PC-3 (cell line): ENCODE data around the gene MSRB2. TPM values are rescaled to one million over a fixed set of nuclear protein-coding genes. Genes with fewer than 3 reads are reported as not detected.

Experiments used
- ATAC-seq: fragments of 200-7000 bp; cut with Tn5 transposase; 2 replicates; pipeline ENCODE4 v1.9.1; 2020; ENCODE audit warnings: mild to moderate bottlenecking, moderate library complexity
- BruUV-seq: library from RNA; stranded (reverse); fragments of 400-500 nt; replicated peaks from 2 replicates; lab custom pipeline; 2021; lab: Mats Ljungman, UMichigan
- CTCF ChIA-PET: fragments of 300-600 bp; sonication (Branson Sonifier 250); formaldehyde crosslinking; loops from one replicate; lab custom pipeline; 2022; ENCODE audit warnings: antibody characterized with exemption; lab: Charles Lee
- POLR2A ChIA-PET: fragments of 300-600 bp; sonication (Branson Sonifier 250); formaldehyde crosslinking; loops from one replicate; lab custom pipeline; 2022; ENCODE audit warnings: antibody characterized with exemption; ENCODE audit not compliant: unreplicated experiment; lab: Charles Lee
- DNase-seq: peaks from one replicate; pipeline ENCODE4 v3.0.0-alpha.2; 2015
- H2AFZ ChIP-seq: fragments of 300-600 bp; sonication (generic); 2 replicates; pipeline ENCODE4 v1.6.0; 2016; ENCODE audit warnings: antibody characterized with exemption, low read length
- H3F3A ChIP-seq: fragments of 300-600 bp; sonication (generic); one replicate; pipeline ENCODE4 v1.6.0; 2017; ENCODE audit warnings: antibody characterized with exemption, low read length, control low read depth, mild to moderate bottlenecking; ENCODE audit not compliant: unreplicated experiment
- H3K27ac ChIP-seq: fragments of 300-600 bp; sonication (generic); 2 replicates; pipeline ENCODE4 v1.5.1; 2016; ENCODE audit warnings: mild to moderate bottlenecking, low read length
- H3K27me3 ChIP-seq: fragments of 300-600 bp; sonication (generic); 2 replicates; pipeline ENCODE4 v1.6.1; 2016; ENCODE audit warnings: low read length, mixed read lengths
- H3K36me3 ChIP-seq: fragments of 300-600 bp; sonication (generic); 2 replicates; pipeline ENCODE4 v1.6.1; 2016; ENCODE audit warnings: low read depth, mixed run types, low read length, mixed read lengths
- H3K4me1 ChIP-seq: fragments of 300-600 bp; sonication (generic); 2 replicates; pipeline ENCODE4 v1.5.1; 2016; ENCODE audit warnings: low read length; ENCODE audit not compliant: insufficient read depth
- H3K4me2 ChIP-seq: fragments of 300-600 bp; sonication (generic); 2 replicates; pipeline ENCODE4 v1.6.0; 2016; ENCODE audit warnings: low read length
- H3K4me3 ChIP-seq: fragments of 300-600 bp; sonication (generic); 2 replicates; pipeline ENCODE4 v1.5.1; 2016; ENCODE audit warnings: mild to moderate bottlenecking, low read length, mixed read lengths
- H3K79me2 ChIP-seq: fragments of 300-600 bp; sonication (generic); 2 replicates; pipeline ENCODE4 v1.6.1; 2017; ENCODE audit warnings: low read length, mixed read lengths
- H3K9ac ChIP-seq: fragments of 300-600 bp; sonication (generic); 2 replicates; pipeline ENCODE4 v1.6.0; 2016; ENCODE audit warnings: mild to moderate bottlenecking, low read length
- H3K9me2 ChIP-seq: fragments of 300-600 bp; sonication (generic); replicated peaks from 2 replicates; pipeline ENCODE4 v1.6.1; 2016; ENCODE audit warnings: mixed run types, low read length, mixed read lengths
- H3K9me3 ChIP-seq: fragments of 300-600 bp; sonication (generic); 2 replicates; pipeline ENCODE4 v1.6.1; 2016; ENCODE audit warnings: low read length, mixed read lengths
- H4K20me1 ChIP-seq: fragments of 300-600 bp; sonication (generic); 2 replicates; pipeline ENCODE4 v1.6.1; 2016; ENCODE audit warnings: low read length, mixed read lengths
- EZH2 ChIP-seq: fragments of 300-600 bp; sonication (generic); IDR thresholded peaks from one replicate; pipeline ENCODE4 v1.6.1; 2017; ENCODE audit warnings: antibody characterized with exemption, mild to moderate bottlenecking, low read length; ENCODE audit not compliant: unreplicated experiment
- EZH2phosphoT487 ChIP-seq: fragments of 300-600 bp; sonication (generic); IDR thresholded peaks from 2 replicates; pipeline ENCODE4 v1.6.1; 2018; ENCODE audit warnings: mild to moderate bottlenecking, antibody characterized with exemption, low read length, borderline replicate concordance
- intact Hi-C: fragments of 100-400 bp; cut with micrococcal nuclease; formaldehyde crosslinking; loops from 2 replicates; pipeline ENCODE4 v1.9.0; 2023
- total RNA-seq: library from RNA; depleted of rRNA; stranded (reverse); fragments of >200 nt; gene quantifications from 2 replicates; pipeline ENCODE4 v1.2.3, GENCODE V29; 2014
- TF ChIP-seq, protein P1 (sequence below): fragments of 300-600 bp; sonication (generic); conservative IDR thresholded peaks from 2 replicates; pipeline ENCODE4 v1.5.1; 2017; ENCODE audit warnings: antibody characterized with exemption, low read depth, mild to moderate bottlenecking, low read length

The MSRB2 gene
- total RNA-seq, 1 experiment from 2014 or later: 14.3 TPM

DNA sequence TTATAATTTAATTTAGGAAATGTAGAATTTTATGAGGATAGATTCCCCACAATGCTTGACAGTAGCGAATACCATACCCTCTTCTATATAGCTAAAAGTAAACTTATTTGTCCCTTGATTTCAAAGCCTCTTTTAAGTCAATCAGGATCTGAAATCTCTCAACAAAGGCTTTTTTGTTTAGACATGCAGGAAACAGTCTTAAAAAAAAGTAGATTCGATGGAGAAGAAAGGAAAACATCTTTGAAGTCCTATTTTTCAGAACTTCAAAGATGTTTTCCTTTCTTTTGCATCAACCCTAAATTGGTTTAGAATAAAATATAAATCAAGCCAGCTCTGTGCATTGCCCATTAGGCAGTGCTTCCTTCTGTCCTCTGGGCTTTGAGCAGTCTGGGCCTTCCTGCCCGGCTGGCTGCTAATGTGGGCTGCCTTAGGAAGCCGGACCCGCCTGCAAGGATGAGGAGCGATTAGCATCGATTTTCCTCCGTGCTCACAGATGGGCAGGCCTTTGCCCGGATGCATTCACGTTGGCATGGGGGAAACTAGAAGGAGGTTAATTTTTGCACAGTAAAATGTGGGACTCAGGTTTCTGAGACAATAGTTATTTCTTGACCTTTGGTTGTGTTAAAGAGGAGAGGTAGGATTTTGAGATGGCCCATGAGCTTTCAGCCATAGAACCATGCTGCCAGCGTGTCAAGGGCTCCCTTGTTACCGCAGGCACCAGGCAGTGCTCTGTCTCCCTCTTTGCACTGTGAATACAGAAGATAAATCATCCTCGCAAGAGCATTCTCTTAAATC is 15.5 kb downstream of the MSRB2 start:
- no peaks in the 10 kb centered on the region for H3K9me2 ChIP-seq
- H3K36me3 ChIP-seq: no peaks in the 10 kb centered on the region
- TF ChIP-seq, protein P1, sequence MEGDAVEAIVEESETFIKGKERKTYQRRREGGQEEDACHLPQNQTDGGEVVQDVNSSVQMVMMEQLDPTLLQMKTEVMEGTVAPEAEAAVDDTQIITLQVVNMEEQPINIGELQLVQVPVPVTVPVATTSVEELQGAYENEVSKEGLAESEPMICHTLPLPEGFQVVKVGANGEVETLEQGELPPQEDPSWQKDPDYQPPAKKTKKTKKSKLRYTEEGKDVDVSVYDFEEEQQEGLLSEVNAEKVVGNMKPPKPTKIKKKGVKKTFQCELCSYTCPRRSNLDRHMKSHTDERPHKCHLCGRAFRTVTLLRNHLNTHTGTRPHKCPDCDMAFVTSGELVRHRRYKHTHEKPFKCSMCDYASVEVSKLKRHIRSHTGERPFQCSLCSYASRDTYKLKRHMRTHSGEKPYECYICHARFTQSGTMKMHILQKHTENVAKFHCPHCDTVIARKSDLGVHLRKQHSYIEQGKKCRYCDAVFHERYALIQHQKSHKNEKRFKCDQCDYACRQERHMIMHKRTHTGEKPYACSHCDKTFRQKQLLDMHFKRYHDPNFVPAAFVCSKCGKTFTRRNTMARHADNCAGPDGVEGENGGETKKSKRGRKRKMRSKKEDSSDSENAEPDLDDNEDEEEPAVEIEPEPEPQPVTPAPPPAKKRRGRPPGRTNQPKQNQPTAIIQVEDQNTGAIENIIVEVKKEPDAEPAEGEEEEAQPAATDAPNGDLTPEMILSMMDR: no peak
- TF ChIP-seq EZH2: no peak
- no peak for TF ChIP-seq EZH2phosphoT487
- no peak overlapping the region for H2AFZ ChIP-seq
- no peaks in the 10 kb centered on the region for H3K79me2 ChIP-seq
- ChIA-PET POLR2A (no interaction called here), CTCF (no interaction called here)
- no TSS peak for BruUV-seq
- no peak overlapping the region for H3K4me2 ChIP-seq
- no peak for DNase-seq
- no peak overlapping the region for H3K4me3 ChIP-seq
- H3F3A ChIP-seq: no peaks in the 10 kb centered on the region
- no peaks in the 10 kb centered on the region for H3K4me1 ChIP-seq
- no peak overlapping the region for H3K9ac ChIP-seq
- intact Hi-C loops: no loop called here
- no peak for ATAC-seq
- H3K27ac ChIP-seq: no peak overlapping the region
- no peaks in the 10 kb centered on the region for H3K9me3 ChIP-seq
- no peaks in the 10 kb centered on the region for H4K20me1 ChIP-seq
- H3K27me3 ChIP-seq: no peaks in the 10 kb centered on the region

- Histone ChIP-seq H3K27me3 (no peaks in the 10 kb centered on the region), H3K4me3 (no peak overlapping the region), H2AFZ (no peak overlapping the region), H3F3A (no peaks in the 10 kb centered on the region), H3K9ac (no peak overlapping the region), H3K79me2 (no peaks in the 10 kb centered on the region), H3K9me2 (no peaks in the 10 kb centered on the region), H3K36me3 (no peaks in the 10 kb centered on the region), H3K27ac (no peak overlapping the region), H3K4me1 (no peaks in the 10 kb centered on the region), H3K4me2 (no peak overlapping the region), H3K9me3 (no peaks in the 10 kb centered on the region), H4K20me1 (no peaks in the 10 kb centered on the region)
- ChIA-PET CTCF (no interaction called here), POLR2A (no interaction called here)
- BruUV-seq: no TSS peak
- no peak for TF ChIP-seq EZH2phosphoT487
- TF ChIP-seq, protein P1: no peak
- TF ChIP-seq EZH2: no peak
- no peak for ATAC-seq
- DNase-seq: no peak
- intact Hi-C loops: no loop called here
Measured at GRCh38 chr10:23111517-23112286, 16.3 kb downstream of the MSRB2 start.
